GM18507 (cell line): ENCODE measurements around the gene CD28.
"Not testable (repeated sequence)": the region's sequence is repeated elsewhere in the genome, so short reads cannot be mapped to it uniquely, and the experiment has no call there.

Experiments
- DNase-seq: peaks from one replicate; pipeline ENCODE4 v3.0.0; 2011; ENCODE audit warnings: low read depth; ENCODE audit not compliant: insufficient read length; ENCODE audit errors: extremely low spot score
- FAIRE-seq: peaks from 2 replicates; lab custom pipeline; 2011; peaks lifted over from hg19 to GRCh38; lab: Jason Lieb, UNC

Gene CD28

GRCh38 chr2:203774760-203775159 is 68.3 kb downstream of the CD28 start:
- FAIRE-seq, result no peak
- no peak for DNase-seq

GRCh38 chr2:203775684-203776083 is 69.2 kb downstream of the CD28 start:
- DNase-seq (no peak), FAIRE-seq (no peak)

- DNase-seq, result no peak
- FAIRE-seq, result no peak
Observed at GRCh38 chr2:203777030-203777429, 70.6 kb downstream of the CD28 start.

GRCh38 chr2:203779477-203780073 is 73.1 kb downstream of the CD28 start:
- DNase-seq, result not testable (repeated sequence)
- FAIRE-seq, result peak; percentile 21

- FAIRE-seq (no peak), DNase-seq (no peak)
Observed at GRCh38 chr2:203780231-203780630, 73.8 kb downstream of the CD28 start.

GRCh38 chr2:203781151-203781550 is 74.7 kb downstream of the CD28 start:
- DNase-seq (no peak), FAIRE-seq (no peak)

GRCh38 chr2:203782262-203782976 is 76.0 kb downstream of the CD28 start:
- FAIRE-seq, result peak; percentile 78
- DNase-seq, result no peak

- FAIRE-seq, result no peak
- DNase-seq, result no peak
Observed at GRCh38 chr2:203783496-203784203, 77.2 kb downstream of the CD28 start.

- not testable (repeated sequence) for FAIRE-seq, DNase-seq
Observed at GRCh38 chr2:203784710-203785270, 78.4 kb downstream of the CD28 start.

GRCh38 chr2:203785391-203786110 is 79.1 kb downstream of the CD28 start:
- FAIRE-seq, DNase-seq: not testable (repeated sequence)

GRCh38 chr2:203786549-203787351 is 80.3 kb downstream of the CD28 start:
- peak; percentile 45 for FAIRE-seq
- no peak for DNase-seq

GRCh38 chr2:203787979-203788378 is 81.5 kb downstream of the CD28 start:
- FAIRE-seq, result no peak
- DNase-seq, result no peak
